MM.1S (cell line): ENCODE results near the gene NRXN3.

Experiments
- CTCF ChIP-seq: fragments of 300-600 bp; sonication (generic); IDR thresholded peaks from 2 replicates; pipeline ENCODE4 v1.5.1; 2016; ENCODE audit warnings: antibody characterized with exemption, low read length, mixed read lengths
- EZH2 ChIP-seq: fragments of 300-600 bp; sonication (generic); optimal IDR thresholded peaks from 2 replicates; pipeline ENCODE3; 2017; ENCODE audit warnings: low read depth, mild to moderate bottlenecking, antibody characterized with exemption, low read length, mixed read lengths
- EZH2phosphoT487 ChIP-seq: fragments of 300-600 bp; sonication (generic); IDR thresholded peaks from 2 replicates; pipeline ENCODE4 v1.6.1; 2018; ENCODE audit warnings: antibody characterized with exemption, low read length

DNA sequence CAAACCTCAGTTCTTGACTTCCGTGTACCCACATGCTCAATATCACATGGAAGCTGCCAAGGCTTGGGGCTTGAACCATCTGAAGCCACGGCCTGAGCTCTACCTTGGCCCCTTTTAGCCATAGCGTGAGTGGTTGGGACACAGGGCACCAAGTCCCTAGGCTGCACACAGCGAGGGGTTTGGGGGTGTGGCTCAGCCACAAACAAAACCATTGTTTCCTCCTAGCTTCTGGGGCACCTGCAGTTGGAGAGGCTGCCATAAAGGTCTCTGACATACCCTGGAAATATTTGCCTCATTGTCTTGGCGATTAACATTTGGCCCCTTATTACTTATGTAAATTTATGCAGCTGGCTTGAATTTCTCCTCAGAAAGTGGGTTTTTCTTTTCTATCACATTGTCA is 628.6 kb downstream of the NRXN3 start:
- TF ChIP-seq CTCF (no peak), EZH2 (no peak), EZH2phosphoT487 (no peak)
